NCI-H345 treated with DMSO at 0.1 percent for 48 hours (cell line): ENCODE results near the gene GINS2.

ENCODE experiments used
- DNase-seq: peaks from one replicate; lab custom pipeline; 2025; ENCODE audit not compliant: unreplicated experiment; lab: John Stamatoyannopoulos, UW

The GINS2 gene

DNA sequence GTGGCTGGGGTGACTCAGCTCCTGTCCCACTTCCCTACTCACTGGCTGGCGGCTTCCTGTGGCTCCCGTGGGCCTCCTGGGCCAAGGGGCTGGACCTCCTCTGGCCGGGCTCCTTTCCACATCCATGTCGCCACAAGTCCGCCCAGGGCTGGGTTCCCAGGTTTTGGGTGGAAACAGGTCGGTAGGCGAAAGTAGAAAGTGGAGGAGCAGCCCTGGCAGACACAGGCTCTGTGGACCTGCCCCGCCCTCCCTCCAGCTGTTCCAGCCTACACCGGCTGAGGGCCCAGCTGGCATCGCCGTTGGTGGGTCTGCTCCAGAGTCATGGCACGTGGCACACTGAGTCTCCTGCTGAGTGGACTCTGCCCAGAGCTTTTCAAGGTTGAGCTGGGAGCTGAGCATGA, 47.0 kb downstream of the GINS2 start:
- no peak for DNase-seq

DNA sequence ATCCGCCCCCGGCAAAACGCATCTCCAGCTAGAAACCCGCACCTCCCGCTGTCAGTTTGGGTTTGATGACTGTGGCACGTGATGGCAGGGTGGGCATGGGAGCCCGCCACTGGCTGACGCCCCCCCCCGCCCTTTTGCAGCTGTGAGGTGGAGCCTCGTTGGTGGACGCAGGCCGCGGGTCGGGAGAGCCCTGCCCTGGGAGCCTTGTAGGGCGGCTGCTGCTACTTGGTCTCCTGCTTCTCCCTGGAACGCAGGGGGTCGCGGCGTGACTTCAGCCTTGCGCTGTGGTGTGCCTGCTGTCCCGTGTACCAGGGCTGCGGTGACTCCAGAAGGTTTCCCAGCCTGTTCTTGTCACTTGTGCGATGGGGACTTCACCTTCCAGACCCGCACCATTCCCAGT, 47.4 kb downstream of the GINS2 start:
- DNase-seq = no peak

GRCh38 chr16:85640585-85640984, 48.2 kb downstream of the GINS2 start:
- DNase-seq = no peak

- no peak for DNase-seq
Observed at GRCh38 chr16:85640254-85640558, 48.5 kb downstream of the GINS2 start.

DNA sequence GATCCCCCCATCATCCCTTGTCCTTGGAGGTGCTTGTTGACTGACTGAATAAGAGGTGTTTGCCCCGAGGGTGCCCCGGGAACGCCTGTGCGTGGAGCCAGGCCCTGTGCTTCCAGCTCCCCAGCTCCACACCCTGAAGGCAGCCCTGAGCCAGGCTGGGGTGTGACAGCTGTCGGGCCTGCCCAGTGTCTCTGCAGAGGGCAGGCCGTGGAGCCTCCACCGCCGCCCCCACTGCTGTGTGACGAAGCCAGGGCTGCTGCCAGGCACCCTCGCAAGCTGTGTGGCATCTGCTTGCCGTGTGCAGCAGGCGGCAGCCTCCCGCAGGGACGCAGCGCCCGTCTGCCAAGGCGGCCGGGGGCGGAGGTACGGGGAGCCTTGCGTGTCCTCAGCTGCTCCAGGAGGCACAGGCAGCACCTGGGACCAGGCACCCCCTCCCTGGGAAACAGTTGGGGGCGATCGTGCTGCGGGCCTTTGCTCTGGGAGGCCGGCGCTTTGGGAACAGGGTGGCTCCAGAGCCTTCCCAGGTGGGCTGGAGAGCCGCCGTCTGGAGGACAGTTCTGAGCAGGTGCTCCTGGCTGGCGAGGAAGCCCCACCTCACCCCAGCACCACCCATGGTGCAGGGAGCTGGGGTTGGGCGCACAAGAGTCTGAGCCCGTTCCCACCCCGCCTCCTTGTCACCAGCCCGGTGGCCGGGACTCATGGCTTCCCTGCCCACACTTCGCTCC, 49.1 kb downstream of the GINS2 start:
- DNase-seq = peak; percentile 92

- DNase-seq = no peak
Observed at GRCh38 chr16:85638695-85639409, 49.9 kb downstream of the GINS2 start.

GRCh38 chr16:85637808-85638647, 50.7 kb downstream of the GINS2 start:
- DNase-seq = no peak

DNA sequence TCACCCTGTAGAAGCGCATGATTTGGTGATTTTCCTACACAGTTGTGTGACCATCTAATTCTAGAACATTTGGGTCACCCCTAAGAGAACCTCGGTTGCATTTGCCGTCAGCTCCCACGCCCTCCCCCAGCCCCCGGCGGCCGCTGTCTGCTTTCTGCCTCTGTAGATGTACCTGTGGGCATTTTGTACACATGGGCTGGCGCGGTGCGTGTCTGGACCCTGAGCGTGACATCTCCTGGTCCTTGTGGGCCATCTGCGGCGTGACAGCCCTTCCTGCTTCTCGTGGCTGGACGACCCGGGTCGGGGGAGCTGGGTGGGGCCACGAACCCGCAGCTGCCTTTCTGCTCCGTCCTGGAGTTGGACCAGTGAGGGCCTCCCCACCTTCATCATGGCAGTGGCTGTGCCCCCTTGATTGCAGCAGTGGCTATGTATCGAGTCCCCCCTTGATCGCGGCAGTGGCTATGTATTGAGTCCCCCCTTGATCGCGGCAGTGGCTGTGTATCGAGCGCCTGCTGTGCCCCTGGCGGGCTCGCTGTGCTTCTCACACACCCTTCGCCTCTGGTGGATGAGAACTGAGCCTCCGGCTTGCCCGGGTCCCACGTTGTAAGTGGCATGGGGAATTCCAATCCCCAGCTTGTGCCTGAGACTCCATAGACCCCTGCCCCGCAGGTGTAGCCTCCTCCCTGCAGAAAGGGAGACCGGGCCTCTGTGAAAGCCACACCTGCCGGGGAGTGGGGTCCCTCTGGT, 51.5 kb downstream of the GINS2 start:
- no peak for DNase-seq

- DNase-seq = no peak
Observed at GRCh38 chr16:85636234-85636812, 52.4 kb downstream of the GINS2 start.

- no peak for DNase-seq
Observed at GRCh38 chr16:85635545-85636140, 53.1 kb downstream of the GINS2 start.

- no peak for DNase-seq
Observed at GRCh38 chr16:85634747-85635544, 53.8 kb downstream of the GINS2 start.

- DNase-seq = no peak
Observed at GRCh38 chr16:85633888-85634287, 54.9 kb downstream of the GINS2 start.

DNA sequence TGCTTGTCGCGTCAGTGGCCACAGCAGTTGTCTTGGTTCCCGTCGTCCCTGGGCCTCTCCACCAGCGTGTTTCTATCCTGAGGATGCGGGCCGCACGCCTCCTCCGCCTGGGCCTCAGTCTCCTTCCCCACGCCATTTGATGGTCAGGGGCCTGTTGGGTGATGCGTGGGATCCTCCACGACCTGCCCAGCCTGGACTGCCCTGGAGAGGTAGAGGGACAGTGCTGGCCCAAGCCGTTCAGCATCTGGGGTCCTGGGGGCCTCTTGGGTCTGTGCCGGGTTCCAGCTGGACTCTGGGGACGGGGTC, 55.4 kb downstream of the GINS2 start:
- no peak for DNase-seq

DNA sequence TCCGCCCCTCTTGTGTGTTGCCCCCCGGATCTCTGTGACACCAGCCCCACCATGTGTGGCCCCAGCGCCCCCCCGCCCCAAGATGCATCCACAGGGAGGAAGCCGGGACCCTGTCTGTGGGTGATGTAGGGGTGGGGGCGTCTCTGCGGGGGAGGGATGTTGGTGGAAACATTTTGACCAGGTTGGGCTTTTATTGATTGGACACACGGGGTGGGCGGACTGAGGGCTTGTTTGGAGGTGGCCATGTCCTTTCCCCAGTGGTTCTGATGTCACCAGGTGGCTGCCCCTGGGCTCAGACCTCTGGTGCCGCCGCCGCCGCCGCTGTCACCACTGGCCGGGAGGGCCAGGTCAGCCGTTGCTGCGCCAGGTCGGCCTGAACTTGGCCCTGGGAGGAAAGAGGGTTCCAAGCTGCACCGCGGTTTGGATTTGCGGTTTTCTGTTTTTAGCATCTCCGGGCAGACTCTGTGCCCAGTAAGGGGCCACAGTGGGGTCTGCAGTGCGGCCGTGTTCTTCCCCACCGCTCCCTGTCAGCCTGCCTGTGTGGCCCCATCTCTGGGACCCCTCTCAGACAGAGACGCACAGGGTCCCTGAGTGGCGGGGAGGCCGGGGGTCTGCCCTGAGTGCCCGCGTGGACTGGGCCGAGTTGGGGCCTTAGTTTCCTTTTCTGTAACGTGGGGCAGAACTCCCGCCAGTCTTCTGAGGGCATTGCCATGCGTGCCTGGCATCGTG, 55.9 kb downstream of the GINS2 start:
- DNase-seq = no peak

DNA sequence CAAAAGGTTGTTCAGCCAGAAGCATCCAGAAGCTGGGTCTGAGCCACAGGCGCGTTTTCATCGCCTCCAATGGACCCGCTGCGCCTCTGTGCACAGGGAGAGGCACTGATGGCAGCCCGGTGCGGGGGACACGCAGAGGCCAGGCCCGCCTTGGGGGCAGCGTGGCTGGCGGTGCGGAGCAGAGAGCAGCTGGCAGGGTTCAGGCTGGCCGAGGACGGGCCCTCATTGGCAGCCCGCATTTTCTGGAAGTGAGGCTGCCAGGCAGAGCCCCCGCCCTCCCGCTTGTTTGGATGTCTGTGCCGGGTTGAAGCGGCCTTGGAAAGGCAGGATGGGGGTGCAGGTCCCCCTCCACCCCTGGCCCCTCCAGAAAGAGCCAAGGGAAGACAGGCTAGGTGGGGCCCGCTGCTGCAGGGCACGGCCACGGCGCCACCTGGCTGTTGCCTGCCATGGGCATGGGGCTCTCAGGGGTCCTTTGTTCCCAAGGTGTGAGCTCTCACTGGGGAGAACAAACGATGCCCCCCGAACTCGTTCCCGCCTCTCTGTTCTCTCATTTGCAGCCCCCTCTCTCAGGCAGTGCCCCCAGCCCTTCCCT, 56.9 kb downstream of the GINS2 start:
- DNase-seq = no peak

DNA sequence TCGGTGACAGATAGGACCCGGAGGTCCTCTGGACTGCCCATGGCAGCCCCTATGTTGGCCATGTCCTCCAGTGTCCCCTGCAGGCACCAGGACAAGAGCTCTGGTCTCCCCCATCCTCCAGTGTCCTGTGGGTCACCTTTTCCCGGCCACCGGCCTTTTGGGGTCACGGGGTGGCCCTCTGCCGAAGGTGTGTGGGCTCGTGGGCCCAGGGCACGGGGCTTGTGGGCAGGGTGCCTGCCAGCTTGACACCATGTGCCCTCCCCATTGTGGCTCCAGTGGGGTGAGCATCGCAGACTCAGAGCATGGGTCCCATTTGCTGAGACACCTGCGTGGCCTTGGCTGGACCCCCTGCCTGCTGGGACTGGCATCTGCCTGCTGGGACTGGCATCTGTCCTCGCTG, 57.5 kb downstream of the GINS2 start:
- DNase-seq = no peak

DNA sequence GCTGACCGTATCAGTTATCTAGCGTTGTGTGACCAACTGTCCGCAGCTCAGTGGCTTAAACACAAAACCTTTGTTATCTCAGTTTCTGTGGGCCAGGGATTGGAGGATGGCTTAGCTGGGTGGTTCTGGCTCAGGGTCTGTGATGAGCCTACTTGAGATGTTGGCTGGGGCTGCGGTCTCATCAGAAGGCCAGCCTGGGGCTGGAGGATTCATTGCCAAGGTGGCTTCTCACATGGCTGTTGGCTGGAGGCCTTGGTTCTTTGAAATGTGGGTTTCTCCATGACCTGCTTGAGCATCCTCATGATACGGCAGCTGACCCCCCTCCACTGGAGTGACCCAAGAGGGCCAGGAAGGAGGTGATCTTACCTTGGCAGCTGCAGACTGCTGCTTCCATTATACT, 58.9 kb downstream of the GINS2 start:
- no peak for DNase-seq

DNA sequence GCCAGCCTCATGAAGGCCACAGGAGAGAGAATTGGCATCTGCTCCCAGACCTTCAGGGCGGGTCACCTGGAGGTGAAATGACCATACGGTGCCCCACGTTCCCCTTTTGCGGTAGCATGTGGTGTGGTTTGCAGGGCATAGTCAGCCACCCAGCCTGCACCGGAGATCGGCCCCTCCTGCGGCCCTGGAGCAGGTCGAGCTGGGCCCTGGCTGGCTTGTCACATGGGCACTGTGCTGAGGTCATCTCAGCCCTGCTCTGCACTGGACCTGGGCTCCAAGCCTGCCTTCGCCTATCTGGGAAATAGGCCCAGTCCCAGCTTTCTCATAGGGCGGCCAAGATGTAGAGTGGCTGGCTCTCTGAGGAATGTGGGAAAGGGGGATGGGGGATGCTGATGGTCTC, 59.4 kb downstream of the GINS2 start:
- no peak for DNase-seq

GRCh38 chr16:85628645-85629044, 60.1 kb downstream of the GINS2 start:
- no peak for DNase-seq
